ENCODE measurements around the gene TNN. TPM values are rescaled to one million over a fixed set of nuclear protein-coding genes. Genes with fewer than 3 reads are reported as not detected.

TNN gene
- total RNA-seq, 2 donors from 2014 or later = 0.09 TPM; not detected in 1

DNA sequence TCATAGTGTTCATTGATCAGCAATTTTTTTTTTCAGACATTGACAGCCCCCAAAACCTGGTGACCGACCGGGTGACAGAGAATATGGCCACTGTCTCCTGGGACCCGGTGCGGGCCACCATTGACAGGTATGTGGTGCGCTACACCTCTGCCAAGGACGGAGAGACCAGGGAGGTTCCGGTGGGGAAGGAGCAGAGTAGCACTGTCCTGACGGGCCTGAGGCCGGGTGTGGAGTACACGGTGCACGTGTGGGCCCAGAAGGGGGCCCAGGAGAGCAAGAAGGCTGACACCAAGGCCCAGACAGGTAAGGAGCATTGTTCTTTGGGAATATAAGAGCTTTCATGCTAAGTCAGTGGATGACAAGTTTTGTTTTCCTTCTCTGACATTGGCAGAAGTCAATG, 49.3 kb downstream of the TNN start:
- no peak overlapping the region for H3K9ac ChIP-seq (ENCODE audit: extremely low read depth, low read length, poor library complexity, severe bottlenecking)
- H3K27me3 ChIP-seq (ENCODE audit: control insufficient read depth, insufficient read depth, low read length, poor library complexity, severe bottlenecking) = no peaks in the 10 kb centered on the region
- no peak overlapping the region for H3K4me3 ChIP-seq (ENCODE audit: low read length)
- Mint-ChIP-seq H3K4me3 (no peak overlapping the region), H3K9me3 (peaks cover 12% of the 10 kb centered on the region), H3K4me1 (peaks cover 3% of the 10 kb centered on the region), H3K36me3 (ENCODE audit: low read depth) (no peaks in the 10 kb centered on the region), H3K27me3 (ENCODE audit: insufficient read depth) (no peaks in the 10 kb centered on the region), H3K27ac (no peak overlapping the region)
- H3K27ac ChIP-seq (ENCODE audit: low read depth, low read length) = no peak overlapping the region
- TF ChIP-seq, protein P1, sequence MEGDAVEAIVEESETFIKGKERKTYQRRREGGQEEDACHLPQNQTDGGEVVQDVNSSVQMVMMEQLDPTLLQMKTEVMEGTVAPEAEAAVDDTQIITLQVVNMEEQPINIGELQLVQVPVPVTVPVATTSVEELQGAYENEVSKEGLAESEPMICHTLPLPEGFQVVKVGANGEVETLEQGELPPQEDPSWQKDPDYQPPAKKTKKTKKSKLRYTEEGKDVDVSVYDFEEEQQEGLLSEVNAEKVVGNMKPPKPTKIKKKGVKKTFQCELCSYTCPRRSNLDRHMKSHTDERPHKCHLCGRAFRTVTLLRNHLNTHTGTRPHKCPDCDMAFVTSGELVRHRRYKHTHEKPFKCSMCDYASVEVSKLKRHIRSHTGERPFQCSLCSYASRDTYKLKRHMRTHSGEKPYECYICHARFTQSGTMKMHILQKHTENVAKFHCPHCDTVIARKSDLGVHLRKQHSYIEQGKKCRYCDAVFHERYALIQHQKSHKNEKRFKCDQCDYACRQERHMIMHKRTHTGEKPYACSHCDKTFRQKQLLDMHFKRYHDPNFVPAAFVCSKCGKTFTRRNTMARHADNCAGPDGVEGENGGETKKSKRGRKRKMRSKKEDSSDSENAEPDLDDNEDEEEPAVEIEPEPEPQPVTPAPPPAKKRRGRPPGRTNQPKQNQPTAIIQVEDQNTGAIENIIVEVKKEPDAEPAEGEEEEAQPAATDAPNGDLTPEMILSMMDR (conservative IDR thresholded peaks at IDR 0.05) = peak; percentile 47
- H3K36me3 ChIP-seq (ENCODE audit: control insufficient read depth, insufficient read depth, low read length) = no peaks in the 10 kb centered on the region
- WGBS, 2 experiments (ENCODE audit: insufficient coverage in 1 of 2, insufficient read length in 1 of 2) = 85 to 97% methylated on average over 6 to 11 of the region's 11 CpGs
- H3K9me3 ChIP-seq (ENCODE audit: control insufficient read depth, low read length) = peaks cover 13% of the 10 kb centered on the region
- peak; percentile 56 for DNase-seq
- H3K4me1 ChIP-seq (ENCODE audit: control insufficient read depth, insufficient read depth, low read length) = no peaks in the 10 kb centered on the region

DNA sequence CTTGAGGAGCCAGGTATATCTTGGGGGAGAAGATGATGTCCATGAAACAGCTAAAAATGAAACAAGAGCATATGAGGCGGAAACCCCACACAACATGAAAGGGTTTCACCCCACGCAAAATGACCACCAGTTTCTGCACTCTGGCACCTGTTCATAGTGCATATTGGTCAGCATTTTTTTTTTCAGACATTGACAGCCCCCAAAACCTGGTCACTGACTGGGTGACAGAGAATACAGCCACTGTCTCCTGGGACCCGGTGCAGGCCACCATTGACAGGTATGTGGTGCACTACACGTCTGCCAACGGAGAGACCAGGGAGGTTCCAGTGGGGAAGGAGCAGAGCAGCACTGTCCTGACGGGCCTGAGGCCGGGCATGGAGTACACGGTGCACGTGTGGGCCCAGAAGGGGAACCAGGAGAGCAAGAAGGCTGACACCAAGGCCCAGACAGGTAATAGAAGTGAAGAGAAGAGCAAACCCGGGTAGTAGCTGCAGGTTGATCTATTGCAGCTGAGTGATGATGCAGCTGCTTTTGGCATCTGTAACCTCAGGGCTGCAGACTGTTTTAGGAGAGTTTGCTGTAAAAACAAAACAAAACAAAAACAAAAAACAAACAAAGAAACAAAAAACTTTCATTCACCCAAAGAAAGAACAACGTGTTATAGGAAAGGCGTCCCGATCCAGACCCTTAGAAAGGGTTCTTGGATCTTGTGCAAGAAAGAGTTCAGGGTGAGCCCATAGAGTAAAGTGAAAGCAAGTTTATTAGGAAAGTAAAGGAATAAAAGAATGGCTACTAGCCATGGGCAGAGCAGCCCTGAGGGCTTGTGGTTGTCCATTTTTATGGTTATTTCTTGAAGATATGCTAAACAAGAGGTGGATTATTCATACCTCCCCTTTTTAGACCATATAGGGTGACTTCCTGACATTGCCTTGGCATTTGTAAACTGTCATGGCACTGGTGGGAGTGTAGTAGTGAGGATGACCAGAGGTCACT, 51.0 kb downstream of the TNN start:
- no peaks in the 10 kb centered on the region for H3K36me3 ChIP-seq (ENCODE audit: control insufficient read depth, insufficient read depth, low read length)
- H3K4me1 ChIP-seq (ENCODE audit: control insufficient read depth, insufficient read depth, low read length) = no peaks in the 10 kb centered on the region
- H3K27me3 Mint-ChIP-seq (ENCODE audit: insufficient read depth) = no peaks in the 10 kb centered on the region
- TF ChIP-seq, protein P1 (conservative IDR thresholded peaks at IDR 0.05) = no peak
- H3K9me3 Mint-ChIP-seq = peaks cover 3% of the 10 kb centered on the region
- H3K4me1 Mint-ChIP-seq = peaks cover 3% of the 10 kb centered on the region
- no peak overlapping the region for H3K27ac Mint-ChIP-seq
- no peaks in the 10 kb centered on the region for H3K27me3 ChIP-seq (ENCODE audit: control insufficient read depth, insufficient read depth, low read length, poor library complexity, severe bottlenecking)
- DNase-seq = no peak
- peaks cover 4% of the 10 kb centered on the region for H3K9me3 ChIP-seq (ENCODE audit: control insufficient read depth, low read length)
- H3K4me3 ChIP-seq (ENCODE audit: low read length) = no peak overlapping the region
- 86 to 88% methylated on average over 10 to 13 of the region's 13 CpGs for WGBS, 2 experiments (ENCODE audit: insufficient coverage in 1 of 2, insufficient read length in 1 of 2)
- no peaks in the 10 kb centered on the region for H3K36me3 Mint-ChIP-seq (ENCODE audit: low read depth)
- H3K27ac ChIP-seq (ENCODE audit: low read depth, low read length) = no peak overlapping the region
- no peak overlapping the region for H3K9ac ChIP-seq (ENCODE audit: extremely low read depth, low read length, poor library complexity, severe bottlenecking)
- H3K4me3 Mint-ChIP-seq = no peak overlapping the region

DNA sequence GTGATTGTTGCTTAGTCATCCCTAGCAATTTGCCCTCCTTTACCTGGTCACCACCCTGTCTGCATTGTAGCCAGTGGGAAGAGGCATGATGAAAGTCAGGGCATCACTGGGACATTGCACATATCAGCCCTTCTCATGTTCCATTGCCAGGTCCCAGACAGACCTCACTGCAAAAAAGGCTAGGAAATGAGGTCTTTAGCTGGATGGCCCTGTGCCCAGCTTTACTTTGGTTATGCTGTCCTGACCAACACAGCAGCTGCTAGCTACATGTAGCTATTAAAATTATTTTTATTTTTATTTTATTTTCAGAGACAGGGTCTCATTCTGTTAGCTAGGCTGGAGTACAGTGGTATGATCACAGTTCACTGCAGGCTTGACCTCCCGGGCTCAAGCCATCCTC, 52.9 kb downstream of the TNN start:
- no peak overlapping the region for H3K4me3 ChIP-seq (ENCODE audit: low read length)
- H3K36me3 Mint-ChIP-seq (ENCODE audit: low read depth) = no peaks in the 10 kb centered on the region
- no peak overlapping the region for H3K27ac Mint-ChIP-seq
- H3K4me1 Mint-ChIP-seq = peaks cover 3% of the 10 kb centered on the region
- TF ChIP-seq, protein P1 (conservative IDR thresholded peaks at IDR 0.05) = no peak
- H3K27me3 Mint-ChIP-seq (ENCODE audit: insufficient read depth) = no peaks in the 10 kb centered on the region
- no peaks in the 10 kb centered on the region for H3K36me3 ChIP-seq (ENCODE audit: control insufficient read depth, insufficient read depth, low read length)
- WGBS, 2 experiments (ENCODE audit: insufficient coverage in 1 of 2, insufficient read length in 1 of 2) = 90 to 100% methylated on average over 1 of the region's 1 CpG
- H3K27me3 ChIP-seq (ENCODE audit: control insufficient read depth, insufficient read depth, low read length, poor library complexity, severe bottlenecking) = no peaks in the 10 kb centered on the region
- H3K4me1 ChIP-seq (ENCODE audit: control insufficient read depth, insufficient read depth, low read length) = no peaks in the 10 kb centered on the region
- no peak overlapping the region for H3K9ac ChIP-seq (ENCODE audit: extremely low read depth, low read length, poor library complexity, severe bottlenecking)
- DNase-seq = no peak
- no peaks in the 10 kb centered on the region for H3K9me3 ChIP-seq (ENCODE audit: control insufficient read depth, low read length)
- H3K9me3 Mint-ChIP-seq = no peaks in the 10 kb centered on the region
- no peak overlapping the region for H3K4me3 Mint-ChIP-seq
- H3K27ac ChIP-seq (ENCODE audit: low read depth, low read length) = no peak overlapping the region

All from endodermal cell (in vitro differentiated cells).